ENCODE data around the gene STAT6.
"Not testable (repeated sequence)": the region's sequence is repeated elsewhere in the genome, so short reads cannot be mapped to it uniquely, and the experiment has no call there.

The STAT6 gene

GRCh38 chr12:57127101-57127725, 16.1 kb upstream of the STAT6 start:
- DNase-seq (ENCODE audit: low spot score): peak; percentile 47

DNA sequence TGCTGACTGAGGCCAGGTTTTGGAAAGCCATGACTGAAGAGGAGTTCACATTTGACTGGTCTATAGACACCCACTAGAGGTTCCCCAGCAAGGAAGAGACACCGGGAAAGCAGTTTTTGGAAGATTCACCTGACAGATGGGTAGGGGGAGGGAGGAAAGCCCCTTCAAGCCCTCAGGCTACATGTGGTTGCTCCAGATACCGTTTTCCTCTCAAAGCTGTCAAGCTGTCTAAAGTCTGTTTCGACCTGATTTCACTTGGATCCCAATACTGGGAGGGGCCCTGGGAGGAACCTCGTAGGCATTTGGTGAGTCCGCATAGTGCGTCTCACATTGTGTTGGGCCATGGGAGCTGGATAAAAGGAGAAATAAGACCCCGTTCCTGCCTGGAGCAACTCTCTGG, 15.4 kb upstream of the STAT6 start:
- DNase-seq (ENCODE audit: low spot score): no peak

DNA sequence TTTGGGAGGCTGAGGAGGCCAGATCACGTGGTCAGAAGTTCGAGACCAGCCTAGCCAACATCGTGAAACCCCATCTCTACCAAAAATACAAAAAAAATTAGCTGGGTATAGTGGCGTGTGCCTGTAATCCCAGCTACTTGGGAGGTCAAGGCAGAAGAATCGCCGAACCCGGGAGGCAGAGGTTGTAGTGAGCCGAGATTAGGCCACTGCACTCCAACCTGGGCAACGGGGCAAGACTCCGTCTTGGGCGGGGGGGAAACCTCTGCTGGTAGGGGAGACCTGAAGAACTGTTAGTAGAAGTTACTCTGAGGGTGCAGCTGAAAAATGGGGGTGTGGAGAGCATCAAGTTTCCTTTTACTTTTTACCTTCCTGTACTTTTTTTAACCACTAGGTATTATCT, 14.9 kb upstream of the STAT6 start:
- no peak for DNase-seq (ENCODE audit: low spot score)

GRCh38 chr12:57124261-57124877, 13.2 kb upstream of the STAT6 start:
- peak; percentile 77 for DNase-seq (ENCODE audit: low spot score)

- DNase-seq (ENCODE audit: low spot score): no peak
Observed at GRCh38 chr12:57123813-57124212, 12.7 kb upstream of the STAT6 start.

GRCh38 chr12:57120718-57121117, 9.6 kb upstream of the STAT6 start:
- DNase-seq (ENCODE audit: low spot score): not testable (repeated sequence)

DNA sequence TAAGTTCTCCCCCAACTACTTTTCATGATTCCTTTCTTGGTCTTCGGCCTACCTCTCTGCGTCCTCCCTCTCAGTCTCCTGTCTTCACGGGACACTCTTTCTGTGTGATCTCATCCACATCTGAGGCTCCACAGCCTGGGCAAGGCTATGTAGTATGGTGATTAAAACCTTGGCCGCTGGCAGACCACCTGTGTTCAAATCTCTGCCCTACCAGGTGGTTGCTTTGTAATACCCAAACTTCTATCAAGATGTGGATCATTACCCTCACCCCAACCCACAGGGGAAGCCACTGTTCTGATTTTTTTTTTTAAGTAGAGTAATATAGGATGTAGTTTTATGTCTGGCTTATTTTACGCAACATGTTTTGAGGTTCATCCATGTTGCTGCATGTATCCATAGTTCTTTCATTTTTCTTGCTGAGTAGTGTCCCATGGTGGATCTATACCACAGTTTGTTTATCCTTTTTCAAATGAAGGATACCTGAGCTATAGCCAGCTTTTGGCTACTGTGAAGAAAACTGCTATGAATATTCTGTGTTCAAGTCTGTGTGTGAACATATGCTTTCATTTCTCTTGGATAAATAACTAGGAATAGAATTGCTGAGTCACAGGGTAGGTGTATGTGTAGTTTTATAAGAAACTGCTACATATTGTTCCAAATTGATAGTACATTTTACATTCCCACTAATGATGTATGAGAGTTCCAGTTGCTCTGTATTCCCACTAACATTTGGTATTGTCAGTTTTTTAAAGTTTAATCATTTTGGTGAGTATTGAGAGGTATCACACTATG, 8.3 kb upstream of the STAT6 start:
- no peak for DNase-seq (ENCODE audit: low spot score)

GRCh38 chr12:57118711-57119271, 7.6 kb upstream of the STAT6 start:
- no peak for DNase-seq (ENCODE audit: low spot score)

GRCh38 chr12:57116580-57117281, 5.6 kb upstream of the STAT6 start:
- no peak for DNase-seq (ENCODE audit: low spot score)

- no peak for DNase-seq (ENCODE audit: low spot score)
Observed at GRCh38 chr12:57112492-57113294, 1.5 kb upstream of the STAT6 start.

GRCh38 chr12:57110104-57111030, 795 bp downstream of the STAT6 start:
- DNase-seq (ENCODE audit: low spot score): peak; percentile 67

DNA sequence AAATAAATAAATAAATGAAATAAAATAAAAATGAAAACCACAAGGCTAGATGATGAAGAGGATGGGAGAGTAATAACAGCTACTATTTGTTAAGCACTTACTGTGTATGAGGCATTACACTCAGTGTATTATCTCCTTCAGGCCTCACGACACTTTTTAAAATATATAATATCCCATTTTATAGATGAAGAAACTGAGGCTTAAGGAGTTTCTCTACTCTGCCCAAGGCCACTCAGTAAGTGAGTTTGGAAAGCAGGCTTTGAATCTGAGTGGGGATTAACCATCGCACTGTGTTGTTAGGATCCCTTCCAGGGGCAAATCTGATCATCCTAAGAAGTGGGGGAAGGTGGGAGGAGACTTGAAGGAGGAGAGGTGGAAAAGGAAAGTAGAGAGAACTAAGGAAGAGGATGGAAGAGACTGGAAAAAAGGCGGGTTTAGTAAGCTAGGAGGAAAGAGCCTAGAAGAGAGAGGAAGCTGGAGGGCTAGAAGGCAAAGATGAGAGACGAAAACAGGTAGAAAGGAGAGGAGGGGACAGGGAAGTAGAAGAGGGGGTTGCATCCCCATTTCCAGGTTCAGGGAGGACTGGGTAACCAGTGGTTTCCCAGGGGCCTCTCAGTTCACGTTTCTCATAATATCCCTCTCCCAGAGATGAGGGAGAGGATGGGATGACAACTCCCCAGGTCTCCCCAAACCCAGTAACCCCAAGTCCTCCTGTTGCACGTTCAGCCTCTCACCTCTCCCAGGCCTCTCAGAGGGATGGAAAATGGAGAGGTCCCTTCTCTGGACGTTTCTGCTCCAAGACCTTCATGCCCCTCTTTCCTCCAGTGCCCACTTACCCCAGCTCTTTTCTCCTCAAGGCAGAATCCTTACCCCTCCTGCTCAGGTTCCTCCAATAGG, 1.7 kb downstream of the STAT6 start:
- DNase-seq (ENCODE audit: low spot score): no peak

- no peak for DNase-seq (ENCODE audit: low spot score)
Observed at GRCh38 chr12:57107456-57108155, 3.6 kb downstream of the STAT6 start.

DNA sequence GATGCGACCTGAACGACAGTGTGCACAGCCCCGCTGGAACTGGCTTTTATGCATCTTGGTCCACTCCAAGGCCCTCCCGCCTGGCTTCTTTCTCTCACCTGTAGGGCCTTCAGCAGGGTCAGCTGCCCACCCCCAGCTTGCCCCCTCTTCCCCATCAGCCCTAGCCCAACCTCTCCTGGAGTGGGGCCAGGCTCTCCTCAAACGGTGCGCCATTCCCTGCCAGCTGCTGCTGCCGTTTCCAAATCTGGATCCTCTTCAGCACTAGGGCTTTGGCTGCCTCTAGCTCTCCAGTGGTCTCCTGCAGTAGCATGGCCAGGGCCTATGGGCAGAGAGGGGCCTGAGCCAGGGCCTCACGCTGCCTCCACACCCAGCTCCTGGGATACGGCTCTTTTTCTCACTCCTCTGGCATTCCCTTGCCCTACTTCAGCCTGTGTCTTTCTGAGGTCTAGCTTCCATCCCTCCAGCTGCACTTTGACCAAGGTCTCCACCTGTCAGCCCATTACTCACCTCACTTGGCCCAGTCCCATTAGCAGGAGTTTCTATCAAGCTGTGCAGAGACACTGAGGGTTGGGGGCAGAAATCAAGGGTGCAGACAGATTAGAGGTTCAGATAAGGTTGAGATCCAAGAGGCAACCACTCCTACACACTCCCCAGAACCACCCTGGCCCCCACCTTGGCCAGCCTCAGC, 5.0 kb downstream of the STAT6 start:
- no peak for DNase-seq (ENCODE audit: low spot score)

- DNase-seq (ENCODE audit: low spot score): no peak
Observed at GRCh38 chr12:57105011-57105753, 6.0 kb downstream of the STAT6 start.

DNA sequence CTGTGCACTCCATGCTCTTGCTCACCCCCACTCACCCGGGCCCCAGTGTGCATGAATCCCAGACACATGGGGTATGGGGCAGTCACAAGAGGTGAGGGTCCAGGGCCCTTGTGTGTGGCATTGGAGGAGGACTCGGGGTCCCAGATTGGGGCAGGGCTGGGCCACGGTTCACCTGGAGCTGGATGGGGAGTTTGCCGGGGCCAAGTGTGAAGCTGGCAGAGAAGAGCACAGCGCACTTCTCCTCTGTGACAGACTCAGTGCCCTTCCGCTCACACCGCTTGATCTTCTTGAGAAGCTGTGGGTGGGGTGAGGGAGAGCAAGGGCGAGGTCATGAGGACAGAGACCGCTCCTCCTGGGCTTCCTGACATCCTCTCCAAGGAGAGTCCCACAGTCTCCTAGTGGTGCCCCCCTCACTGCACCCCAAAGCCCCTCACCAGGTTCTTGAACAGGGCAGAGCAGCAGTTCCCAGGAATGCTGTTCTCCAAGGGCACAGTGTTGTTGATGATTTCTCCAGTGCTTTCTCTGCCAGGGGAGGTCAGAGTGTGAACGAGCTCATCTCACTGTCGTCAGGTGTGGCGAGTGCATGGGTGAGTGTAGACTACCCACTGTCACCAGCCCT, 6.8 kb downstream of the STAT6 start:
- DNase-seq (ENCODE audit: low spot score): no peak

GRCh38 chr12:57103856-57104255, 7.3 kb downstream of the STAT6 start:
- no peak for DNase-seq (ENCODE audit: low spot score)

Measured in GM03348 (cell line).